Measurements from ENCODE around the gene CHD2.
"Not testable (repeated sequence)": the region's sequence is repeated elsewhere in the genome, so short reads cannot be mapped to it uniquely, and the experiment has no call there.

The CHD2 gene

GRCh38 chr15:92899948-92900730 is at the start of gene CHD2:
CHD2 (plus strand) TSS chr15:92900324; CDS start chr15:92901238, 914 bp downstream.
- no CpG with 5 or more reads among the region's 15 CpGs for WGBS (ENCODE audit: insufficient coverage, insufficient read length)
- no peak for DNase-seq (ENCODE audit: low read depth, low spot score)
- Histone ChIP-seq H3K36me3 (ENCODE audit: control insufficient read depth, insufficient read depth, low read length) (no peaks in the 10 kb centered on the region; the same call in 1 of the 2 replicates), H3K4me3 (ENCODE audit: low read length) (peak within 1 kb of the TSS; percentile 97), H3K27me3 (ENCODE audit: control insufficient read depth, insufficient read depth, low read length) (no peaks in the 10 kb centered on the region), H3K4me1 (ENCODE audit: control insufficient read depth, insufficient read depth, low read length) (no peaks in the 10 kb centered on the region), H3K27ac (ENCODE audit: low read length) (no peak within 1 kb of the TSS), H3K9me3 (ENCODE audit: control insufficient read depth, insufficient read depth, low read length) (no peaks in the 10 kb centered on the region)

GRCh38 chr15:92853222-92853621 is 46.9 kb upstream of the CHD2 start:
- Histone ChIP-seq H3K27ac (ENCODE audit: low read length) (no peak overlapping the region), H3K9me3 (ENCODE audit: control insufficient read depth, insufficient read depth, low read length) (no peaks in the 10 kb centered on the region), H3K4me3 (ENCODE audit: low read length) (no peak overlapping the region), H3K36me3 (ENCODE audit: control insufficient read depth, insufficient read depth, low read length) (no peaks in the 10 kb centered on the region), H3K27me3 (ENCODE audit: control insufficient read depth, insufficient read depth, low read length) (no peaks in the 10 kb centered on the region), H3K4me1 (ENCODE audit: control insufficient read depth, insufficient read depth, low read length) (no peaks in the 10 kb centered on the region)
- WGBS (ENCODE audit: insufficient coverage, insufficient read length): no CpG with 5 or more reads among the region's 9 CpGs
- no peak for DNase-seq (ENCODE audit: low read depth, low spot score)

GRCh38 chr15:92861742-92862141 is 38.4 kb upstream of the CHD2 start:
- Histone ChIP-seq H3K9me3 (ENCODE audit: control insufficient read depth, insufficient read depth, low read length) (no peaks in the 10 kb centered on the region), H3K27me3 (ENCODE audit: control insufficient read depth, insufficient read depth, low read length) (no peaks in the 10 kb centered on the region), H3K4me1 (ENCODE audit: control insufficient read depth, insufficient read depth, low read length) (no peaks in the 10 kb centered on the region), H3K4me3 (ENCODE audit: low read length) (no peak overlapping the region), H3K36me3 (ENCODE audit: control insufficient read depth, insufficient read depth, low read length) (no peaks in the 10 kb centered on the region), H3K27ac (ENCODE audit: low read length) (no peak overlapping the region)
- no CpG with 5 or more reads among the region's 1 CpG for WGBS (ENCODE audit: insufficient coverage, insufficient read length)
- no peak for DNase-seq (ENCODE audit: low read depth, low spot score)

- Histone ChIP-seq H3K4me1 (ENCODE audit: control insufficient read depth, insufficient read depth, low read length) (no peaks in the 10 kb centered on the region), H3K9me3 (ENCODE audit: control insufficient read depth, insufficient read depth, low read length) (no peaks in the 10 kb centered on the region), H3K27me3 (ENCODE audit: control insufficient read depth, insufficient read depth, low read length) (no peaks in the 10 kb centered on the region), H3K4me3 (ENCODE audit: low read length) (no peak overlapping the region), H3K27ac (ENCODE audit: low read length) (no peak overlapping the region), H3K36me3 (ENCODE audit: control insufficient read depth, insufficient read depth, low read length) (no peaks in the 10 kb centered on the region)
- WGBS (ENCODE audit: insufficient coverage, insufficient read length): no CpG with 5 or more reads among the region's 1 CpG
- no peak for DNase-seq (ENCODE audit: low read depth, low spot score)
Measured at GRCh38 chr15:92864127-92864814, 35.9 kb upstream of the CHD2 start.

GRCh38 chr15:92869263-92869940 is 30.7 kb upstream of the CHD2 start:
- Histone ChIP-seq H3K27me3 (ENCODE audit: control insufficient read depth, insufficient read depth, low read length) (no peaks in the 10 kb centered on the region), H3K36me3 (ENCODE audit: control insufficient read depth, insufficient read depth, low read length) (no peaks in the 10 kb centered on the region), H3K9me3 (ENCODE audit: control insufficient read depth, insufficient read depth, low read length) (no peaks in the 10 kb centered on the region), H3K4me3 (ENCODE audit: low read length) (no peak overlapping the region), H3K4me1 (ENCODE audit: control insufficient read depth, insufficient read depth, low read length) (peaks cover 2% of the 10 kb centered on the region; the same call in 1 of the 2 replicates), H3K27ac (ENCODE audit: low read length) (no peak overlapping the region)
- no CpG with 5 or more reads among the region's 4 CpGs for WGBS (ENCODE audit: insufficient coverage, insufficient read length)
- no peak for DNase-seq (ENCODE audit: low read depth, low spot score)

- Histone ChIP-seq H3K4me3 (ENCODE audit: low read length) (no peak overlapping the region), H3K36me3 (ENCODE audit: control insufficient read depth, insufficient read depth, low read length) (no peaks in the 10 kb centered on the region), H3K27me3 (ENCODE audit: control insufficient read depth, insufficient read depth, low read length) (no peaks in the 10 kb centered on the region), H3K4me1 (ENCODE audit: control insufficient read depth, insufficient read depth, low read length) (peaks cover 2% of the 10 kb centered on the region; the same call in 1 of the 2 replicates), H3K9me3 (ENCODE audit: control insufficient read depth, insufficient read depth, low read length) (no peaks in the 10 kb centered on the region), H3K27ac (ENCODE audit: low read length) (no peak overlapping the region)
- WGBS (ENCODE audit: insufficient coverage, insufficient read length): no CpG with 5 or more reads among the region's 9 CpGs
- DNase-seq (ENCODE audit: low read depth, low spot score): no peak
Measured at GRCh38 chr15:92870010-92870591, 30.0 kb upstream of the CHD2 start.

- H3K27me3 ChIP-seq (ENCODE audit: control insufficient read depth, insufficient read depth, low read length); DNase-seq (ENCODE audit: low read depth, low spot score); H3K4me3 ChIP-seq (ENCODE audit: low read length); H3K27ac ChIP-seq (ENCODE audit: low read length); H3K9me3 ChIP-seq (ENCODE audit: control insufficient read depth, insufficient read depth, low read length); H3K4me1 ChIP-seq (ENCODE audit: control insufficient read depth, insufficient read depth, low read length); H3K36me3 ChIP-seq (ENCODE audit: control insufficient read depth, insufficient read depth, low read length): not testable (repeated sequence)
- no CpG with 5 or more reads among the region's 6 CpGs for WGBS (ENCODE audit: insufficient coverage, insufficient read length)
Measured at GRCh38 chr15:92872967-92873366, 27.2 kb upstream of the CHD2 start.

GRCh38 chr15:92877000-92877399 is 23.1 kb upstream of the CHD2 start:
- Histone ChIP-seq H3K4me3 (ENCODE audit: low read length) (no peak overlapping the region), H3K36me3 (ENCODE audit: control insufficient read depth, insufficient read depth, low read length) (no peaks in the 10 kb centered on the region), H3K9me3 (ENCODE audit: control insufficient read depth, insufficient read depth, low read length) (no peaks in the 10 kb centered on the region), H3K27ac (ENCODE audit: low read length) (no peak overlapping the region), H3K4me1 (ENCODE audit: control insufficient read depth, insufficient read depth, low read length) (no peaks in the 10 kb centered on the region; the same call in 1 of the 2 replicates), H3K27me3 (ENCODE audit: control insufficient read depth, insufficient read depth, low read length) (no peaks in the 10 kb centered on the region)
- no CpG with 5 or more reads among the region's 5 CpGs for WGBS (ENCODE audit: insufficient coverage, insufficient read length)
- DNase-seq (ENCODE audit: low read depth, low spot score): no peak

- H3K9me3 ChIP-seq (ENCODE audit: control insufficient read depth, insufficient read depth, low read length): no peaks in the 10 kb centered on the region
- no peaks in the 10 kb centered on the region for H3K27me3 ChIP-seq (ENCODE audit: control insufficient read depth, insufficient read depth, low read length)
- no peak overlapping the region for H3K27ac ChIP-seq (ENCODE audit: low read length)
- H3K4me3 ChIP-seq (ENCODE audit: low read length): no peak overlapping the region
- no peaks in the 10 kb centered on the region for H3K36me3 ChIP-seq (ENCODE audit: control insufficient read depth, insufficient read depth, low read length)
- H3K4me1 ChIP-seq (ENCODE audit: control insufficient read depth, insufficient read depth, low read length): no peaks in the 10 kb centered on the region; the same call in 1 of the 2 replicates
- DNase-seq (ENCODE audit: low read depth, low spot score): no peak
- WGBS (ENCODE audit: insufficient coverage, insufficient read length): no CpG with 5 or more reads among the region's 2 CpGs
Measured at GRCh38 chr15:92877416-92877815, 22.7 kb upstream of the CHD2 start.

GRCh38 chr15:92878593-92879053 is 21.5 kb upstream of the CHD2 start:
- Histone ChIP-seq H3K4me1 (ENCODE audit: control insufficient read depth, insufficient read depth, low read length) (no peaks in the 10 kb centered on the region; the same call in 1 of the 2 replicates), H3K4me3 (ENCODE audit: low read length) (no peak overlapping the region), H3K9me3 (ENCODE audit: control insufficient read depth, insufficient read depth, low read length) (no peaks in the 10 kb centered on the region), H3K27ac (ENCODE audit: low read length) (no peak overlapping the region), H3K36me3 (ENCODE audit: control insufficient read depth, insufficient read depth, low read length) (no peaks in the 10 kb centered on the region), H3K27me3 (ENCODE audit: control insufficient read depth, insufficient read depth, low read length) (no peaks in the 10 kb centered on the region)
- no CpG with 5 or more reads among the region's 5 CpGs for WGBS (ENCODE audit: insufficient coverage, insufficient read length)
- DNase-seq (ENCODE audit: low read depth, low spot score): no peak
